Fibroblast of the conjunctiva (primary cell): ENCODE data around the gene SLC6A11.

Experiments used
- DNase-seq: peaks from one replicate; pipeline ENCODE4 v3.0.0-alpha.2; 2010; ENCODE audit warnings: low read depth

Gene SLC6A11

DNA sequence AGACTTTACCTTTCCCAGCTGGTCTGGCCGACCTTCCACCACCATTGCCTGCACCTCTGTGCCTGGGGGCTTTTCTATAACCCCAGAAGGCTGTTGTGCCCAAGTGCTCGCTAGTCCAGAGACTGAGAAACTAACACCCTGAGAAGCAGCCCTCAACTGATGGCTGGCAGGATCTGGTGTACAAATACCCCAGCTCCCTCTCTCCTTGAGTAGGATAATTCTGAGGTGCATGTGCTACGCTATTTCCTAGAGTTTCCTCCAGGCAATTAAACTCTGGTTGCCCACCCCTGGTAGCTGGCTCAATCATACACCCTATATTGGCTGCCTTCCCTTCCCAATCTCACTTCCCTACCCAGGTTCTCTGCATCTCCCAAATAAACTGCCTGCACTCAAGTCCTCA, 165.0 kb downstream of the SLC6A11 start:
- no peak for DNase-seq

GRCh38 chr3:10981961-10982360, 165.9 kb downstream of the SLC6A11 start:
- no peak for DNase-seq

DNA sequence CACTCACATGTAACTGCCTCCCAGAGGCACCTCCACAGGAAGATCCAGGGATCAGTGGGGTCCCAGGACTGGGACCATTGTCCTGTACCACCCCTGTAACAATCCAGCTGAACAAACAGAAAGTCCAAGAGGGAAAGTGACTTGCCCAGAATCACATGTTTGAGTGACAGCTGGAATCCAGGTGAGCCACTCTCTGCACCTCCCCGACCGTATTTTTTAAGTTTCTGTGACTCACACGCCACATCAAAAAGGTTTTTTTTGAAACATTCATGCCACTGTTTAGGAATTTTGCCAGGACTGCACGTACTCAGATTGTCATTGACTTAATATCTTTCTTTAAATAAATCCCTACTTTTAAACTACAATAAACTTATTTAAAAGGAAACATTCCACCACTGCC, 166.8 kb downstream of the SLC6A11 start:
- DNase-seq, result no peak

DNA sequence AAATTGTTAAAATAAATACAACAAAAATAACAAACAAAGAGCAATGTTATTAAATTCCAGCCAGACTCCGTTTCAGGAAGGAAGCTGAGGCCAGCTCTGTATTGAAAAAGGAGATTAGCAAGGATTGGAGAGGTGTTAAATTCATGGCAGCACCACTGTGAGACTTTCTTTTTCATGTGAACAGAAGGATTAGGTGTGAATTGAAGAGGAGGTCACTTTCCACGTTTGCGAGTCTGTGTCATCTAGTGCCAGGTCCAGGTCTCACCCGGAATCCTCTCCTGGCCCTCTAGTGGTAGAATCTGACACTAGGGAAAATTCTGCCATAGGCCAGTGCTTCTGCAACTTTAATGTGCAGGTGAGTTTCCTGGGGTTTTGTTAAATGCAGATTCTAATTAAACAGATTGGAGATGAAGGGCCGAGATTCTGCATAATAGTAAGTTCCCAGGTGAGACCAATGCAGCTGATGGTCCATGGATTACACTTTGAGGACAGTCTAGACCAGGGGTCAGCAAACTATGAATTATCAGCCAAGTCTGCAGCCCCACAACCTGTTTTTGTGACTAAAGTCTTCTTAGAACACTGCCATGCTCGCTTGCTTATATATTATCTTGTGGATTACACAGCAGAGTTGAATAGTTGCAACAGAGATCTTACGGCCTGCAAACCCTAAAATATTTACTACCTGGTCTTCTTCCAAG, 167.3 kb downstream of the SLC6A11 start:
- no peak for DNase-seq

GRCh38 chr3:10984371-10984896, 168.4 kb downstream of the SLC6A11 start:
- DNase-seq, result no peak

- no peak for DNase-seq
Observed at GRCh38 chr3:10985181-10985580, 169.2 kb downstream of the SLC6A11 start.

DNA sequence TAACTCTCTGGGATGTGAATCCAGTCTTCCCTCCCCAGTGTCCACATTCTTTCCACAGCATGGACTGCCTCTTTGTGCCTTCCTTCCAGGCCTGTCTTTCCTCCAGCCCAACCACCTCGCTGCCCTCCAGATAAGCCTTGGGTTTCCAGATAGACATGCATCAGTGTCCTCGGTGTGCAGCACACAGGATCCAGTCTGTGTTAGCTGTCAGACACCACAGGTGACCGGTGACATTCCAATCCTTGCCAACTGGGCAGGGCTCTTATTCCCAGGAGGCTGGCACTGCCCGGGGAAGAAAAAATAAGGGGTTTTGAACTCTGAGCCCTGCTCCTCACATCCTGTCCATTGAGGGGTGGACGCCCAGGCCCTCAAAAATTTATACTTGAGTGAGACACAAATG, 170.6 kb downstream of the SLC6A11 start:
- no peak for DNase-seq

- DNase-seq, result no peak
Observed at GRCh38 chr3:10988001-10988665, 172.1 kb downstream of the SLC6A11 start.

DNA sequence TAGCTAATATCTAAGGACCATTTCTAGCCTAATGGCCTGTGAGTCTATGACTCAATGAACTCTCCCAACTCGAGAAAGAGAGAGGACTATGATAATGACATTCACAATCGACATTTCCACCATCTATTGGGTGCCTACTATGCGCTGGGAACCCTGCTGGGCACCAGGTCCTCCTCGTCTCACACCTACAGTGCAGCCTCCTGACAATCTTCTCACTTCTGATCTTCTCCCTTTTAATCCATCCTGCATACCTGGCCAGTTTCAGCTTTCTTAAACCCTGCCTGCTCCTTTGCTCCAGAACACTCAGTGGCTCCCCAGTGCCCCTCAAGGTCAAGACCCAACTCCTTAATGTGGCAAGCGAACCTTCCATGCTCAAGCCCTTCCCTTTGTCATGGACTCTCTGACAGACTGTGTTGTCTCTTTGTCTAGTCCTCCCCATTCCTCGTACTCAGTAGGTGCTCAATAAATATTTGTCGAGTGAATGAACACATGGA, 173.0 kb downstream of the SLC6A11 start:
- DNase-seq, result no peak
